GM12878 (cell line): ENCODE data around the gene MARCHF10. TPM values are rescaled to one million over a fixed set of nuclear protein-coding genes. Genes with fewer than 3 reads are reported as not detected.
"Not testable (repeated sequence)": the region's sequence is repeated elsewhere in the genome, so short reads cannot be mapped to it uniquely, and the experiment has no call there.

Experiments used
- ATAC-seq: fragments of 200-7000 bp; cut with Tn5 transposase; 3 replicates; pipeline ENCODE4 v1.9.1; 2020; ENCODE audit warnings: mild to moderate bottlenecking, moderate library complexity
- BruUV-seq: library from RNA; stranded (reverse); fragments of 400-500 nt; replicated peaks from 2 replicates; lab custom pipeline; 2021; lab: Mats Ljungman, UMichigan
- CTCF ChIA-PET: fragments of 300-600 bp; sonication (Branson Sonifier 250); formaldehyde crosslinking; extraction: SDS; loops from one replicate; lab custom pipeline; 2021; ENCODE audit warnings: inconsistent platforms; lab: Yijun Ruan, JAX
- POLR2A ChIA-PET: fragments of 350-600 bp; formaldehyde crosslinking; extraction: SDS; loops from one replicate; lab custom pipeline; 2021; ENCODE audit warnings: inconsistent platforms; lab: Charles Lee
- RAD21 ChIA-PET: fragments of 300-600 bp; sonication (Branson Sonifier 250); formaldehyde crosslinking; loops from one replicate; lab custom pipeline; 2023; ENCODE audit warnings: antibody characterized with exemption; ENCODE audit not compliant: unreplicated experiment; lab: Charles Lee
- SMC1A ChIA-PET: fragments of 300-600 bp; sonication (Branson Sonifier 250); formaldehyde crosslinking; loops from one replicate; lab custom pipeline; 2023; ENCODE audit not compliant: unreplicated experiment, uncharacterized antibody; lab: Charles Lee
- DNase-seq: peaks from one replicate; pipeline ENCODE4 v3.0.0-alpha.2; 2011; ENCODE audit warnings: low read depth, low spot score
- FAIRE-seq: peaks from 3 replicates; lab custom pipeline; 2011; peaks lifted over from hg19 to GRCh38; lab: Jason Lieb, UNC
- H2AFZ ChIP-seq: 2 replicates; pipeline ENCODE4 v1.6.0; 2011; ENCODE audit warnings: low read depth, low read length, control low read depth; ENCODE audit not compliant: control insufficient read depth
- H3K27ac ChIP-seq: 2 replicates; pipeline ENCODE4 v1.5.1; 2011; ENCODE audit warnings: control low read depth; ENCODE audit not compliant: control insufficient read depth, insufficient read depth
- H3K27me3 ChIP-seq, 2 experiments: replicated peaks in 1 of 2; 2 replicates each; pipeline versions ENCODE4 v1.6.0 to v1.6.1; 2011; ENCODE audit warnings: low read length in 1 of 2; ENCODE audit not compliant: control insufficient read depth in 2 of 2, insufficient read depth in 2 of 2
- H3K36me3 ChIP-seq, 2 experiments: 2 replicates each; pipeline ENCODE4 v1.5.1; 2011; ENCODE audit warnings: low read length in 1 of 2; ENCODE audit not compliant: control insufficient read depth in 2 of 2, insufficient read depth in 2 of 2
- H3K4me1 ChIP-seq: 2 replicates; pipeline ENCODE4 v1.6.1; 2011; ENCODE audit warnings: mild to moderate bottlenecking, low read length, moderate library complexity, mixed read lengths; ENCODE audit not compliant: control insufficient read depth, insufficient read depth
- H3K4me2 ChIP-seq: 2 replicates; pipeline ENCODE4 v1.6.0; 2011; ENCODE audit warnings: control low read depth; ENCODE audit not compliant: control insufficient read depth, insufficient read depth
- H3K4me3 ChIP-seq: fragments of 200-600 bp; sonication (generic); 2 replicates; pipeline ENCODE4 v1.5.1; 2016
- H3K79me2 ChIP-seq: 2 replicates; pipeline ENCODE4 v1.6.0; 2011; ENCODE audit warnings: low read length; ENCODE audit not compliant: control insufficient read depth, insufficient read depth
- H3K9ac ChIP-seq: 2 replicates; pipeline ENCODE4 v1.8.0; 2011; ENCODE audit warnings: low read length, control low read depth, mixed read lengths; ENCODE audit not compliant: control insufficient read depth, insufficient read depth
- H3K9me3 ChIP-seq: replicated peaks from 3 replicates; pipeline ENCODE4 v1.5.1; 2011; ENCODE audit warnings: mild to moderate bottlenecking, low read length; ENCODE audit not compliant: control insufficient read depth, insufficient read depth
- H4K20me1 ChIP-seq: 2 replicates; pipeline ENCODE4 v1.6.0; 2011; ENCODE audit not compliant: control insufficient read depth, insufficient read depth
- BCL11A ChIP-seq: IDR thresholded peaks from 2 replicates; pipeline ENCODE4 v1.6.1; 2011; ENCODE audit warnings: low read depth, low read length
- EGR1 ChIP-seq, 2 experiments: IDR thresholded peaks; 1 replicate in 1 of 2; 2 replicates in 1 of 2; pipeline ENCODE4 v1.6.1; 2011 to 2012; ENCODE audit warnings: low read depth in 2 of 2, low read length in 2 of 2, borderline replicate concordance in 1 of 2, mild to moderate bottlenecking in 1 of 2, moderate library complexity in 1 of 2
- HDAC6 ChIP-seq: fragments of 200-600 bp; sonication (generic); IDR thresholded peaks from one replicate; pipeline ENCODE4 v1.8.0; 2017; ENCODE audit warnings: antibody characterized with exemption; ENCODE audit not compliant: unreplicated experiment
- IKZF1 ChIP-seq: fragments of 450-650 bp; conservative IDR thresholded peaks from 2 replicates; pipeline ENCODE4 v1.6.1; 2017; ENCODE audit warnings: antibody characterized with exemption, mild to moderate bottlenecking
- JUNB ChIP-seq: IDR thresholded peaks from 2 replicates; pipeline ENCODE4 v1.6.1; 2016; ENCODE audit warnings: antibody characterized with exemption, mild to moderate bottlenecking
- POLR2AphosphoS2 ChIP-seq: IDR thresholded peaks from 2 replicates; pipeline ENCODE4 v1.6.1; 2011; ENCODE audit warnings: low read depth, mild to moderate bottlenecking, low read length, improper control_type of control experiment, moderate library complexity
- SMAD5 ChIP-seq: IDR thresholded peaks from 2 replicates; pipeline ENCODE4 v1.6.1; 2016; ENCODE audit warnings: antibody characterized with exemption, low read depth
- SPI1 ChIP-seq: IDR thresholded peaks from 2 replicates; pipeline ENCODE4 v1.6.1; 2011; ENCODE audit warnings: low read depth, mild to moderate bottlenecking, low read length, moderate library complexity, borderline replicate concordance; ENCODE audit not compliant: insufficient read depth
- WGBS: methylation state at CpG from one replicate; pipeline ENCODE4 v1.1.6; 2016; ENCODE audit warnings: low lambda C conversion rate; ENCODE audit not compliant: insufficient replicate concordance, insufficient coverage; ENCODE audit errors: missing lambda C conversion rate; 5-methylcytosine and 5-hydroxymethylcytosine counted together
- in situ Hi-C: fragments of 300-500 bp; cut with MboI; formaldehyde crosslinking; loops from 9 replicates; pipeline ENCODE4 v1.14.3; 2018; ENCODE audit warnings: mixed read lengths
- intact Hi-C: fragments of 100-400 bp; cut with micrococcal nuclease; formaldehyde crosslinking; loops from one replicate; pipeline ENCODE4 v1.14.2; 2022; ENCODE audit not compliant: unreplicated experiment
- polyA plus RNA-seq, 11 experiments: library from polyadenylated mRNA; depleted of rRNA in 4 of 11; unstranded in 6 of 11; stranded (reverse) in 5 of 11; fragments of >200 nt; fragmentation: Nextera tagmentation in 4 of 11; fragmentation: Illumina TruSeq in 1 of 11; extraction: Ambion mirVana in 4 of 11; extraction: Trizol in 1 of 11; gene quantifications; 1 replicate in 1 of 11; 2 replicates in 10 of 11; pipeline versions ENCODE4 v1.2.1 to v1.2.3, GENCODE V29; 2011 to 2016; ENCODE audit warnings: inconsistent platforms in 2 of 11, missing spikeins in 2 of 11, low read depth in 1 of 11
- total RNA-seq, 4 experiments: library from RNA; depleted of rRNA in 3 of 4; stranded (reverse); fragments of >200 nt in 3 of 4; fragmentation: Illumina TruSeq in 1 of 4; extraction: Trizol in 1 of 4; gene quantifications; 2 replicates each; pipeline versions ENCODE4 v1.2.1 to v1.2.3, GENCODE V29; 2013 to 2021
- TF ChIP-seq, protein P1 (sequence below): fragments of 450-650 bp; IDR thresholded peaks from 2 replicates; pipeline ENCODE4 v1.6.1; 2017; ENCODE audit warnings: low read depth, mild to moderate bottlenecking, moderate library complexity

Gene MARCHF10
- total and polyA plus RNA-seq, 10 of the 15 experiments (the other 5 are each of a cell fraction or from before 2014, with no cell fraction given): 0.11 to 0.24 TPM; not detected in 8

GRCh38 chr17:62847426-62847825, 39.3 kb upstream of the MARCHF10 start (continued):
- TF ChIP-seq, protein P1, sequence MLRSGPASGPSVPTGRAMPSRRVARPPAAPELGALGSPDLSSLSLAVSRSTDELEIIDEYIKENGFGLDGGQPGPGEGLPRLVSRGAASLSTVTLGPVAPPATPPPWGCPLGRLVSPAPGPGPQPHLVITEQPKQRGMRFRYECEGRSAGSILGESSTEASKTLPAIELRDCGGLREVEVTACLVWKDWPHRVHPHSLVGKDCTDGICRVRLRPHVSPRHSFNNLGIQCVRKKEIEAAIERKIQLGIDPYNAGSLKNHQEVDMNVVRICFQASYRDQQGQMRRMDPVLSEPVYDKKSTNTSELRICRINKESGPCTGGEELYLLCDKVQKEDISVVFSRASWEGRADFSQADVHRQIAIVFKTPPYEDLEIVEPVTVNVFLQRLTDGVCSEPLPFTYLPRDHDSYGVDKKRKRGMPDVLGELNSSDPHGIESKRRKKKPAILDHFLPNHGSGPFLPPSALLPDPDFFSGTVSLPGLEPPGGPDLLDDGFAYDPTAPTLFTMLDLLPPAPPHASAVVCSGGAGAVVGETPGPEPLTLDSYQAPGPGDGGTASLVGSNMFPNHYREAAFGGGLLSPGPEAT: no peak
- TF ChIP-seq IKZF1 (no peak), JUNB (no peak), EGR1 (IDR thresholded peaks at IDR 0.05; ENCODE audit: borderline replicate concordance in 1 of 2, low read depth in 2 of 2, low read length in 2 of 2) (no peak), HDAC6 (no peak), BCL11A (no peak)

DNA sequence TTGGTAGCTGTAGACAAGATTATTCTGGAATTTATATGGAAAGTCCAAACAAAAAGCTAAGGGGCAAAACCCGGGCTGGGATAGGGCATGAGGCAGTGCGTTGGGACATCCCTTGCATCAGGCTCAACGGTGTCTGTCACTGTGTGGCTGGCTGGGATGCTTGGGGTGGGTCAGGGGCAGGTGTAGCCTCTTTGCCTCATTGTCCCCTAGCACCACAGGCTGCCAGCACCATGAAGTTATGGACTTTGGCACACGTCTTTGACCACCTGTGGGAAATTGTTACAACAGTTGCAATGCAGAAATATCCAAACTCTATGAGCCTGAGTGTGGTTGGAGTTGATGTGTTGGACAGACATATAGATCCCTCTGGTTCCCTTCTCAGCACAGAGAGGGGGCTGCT, 32.8 kb upstream of the MARCHF10 start:
- no peak overlapping the region for H3K9ac ChIP-seq
- H3K4me3 ChIP-seq: no peak overlapping the region
- ATAC-seq (no peak), DNase-seq (no peak), FAIRE-seq (no peak)
- no peak for TF ChIP-seq SMAD5
- no peak for TF ChIP-seq POLR2AphosphoS2
- no peak for TF ChIP-seq BCL11A
- no peak for TF ChIP-seq SPI1
- intact Hi-C loops: no loop called here
- H3K9me3 ChIP-seq: no peaks in the 10 kb centered on the region
- H3K27me3 ChIP-seq: no peaks in the 10 kb centered on the region
- SMC1A ChIA-PET: no interaction called here
- WGBS: 0% methylated on average over 4 of the region's 4 CpGs
- no peak overlapping the region for H3K4me2 ChIP-seq
- POLR2A ChIA-PET: no interaction called here
- H3K27ac ChIP-seq: no peak overlapping the region
- RAD21 ChIA-PET: no interaction called here
- CTCF ChIA-PET: no interaction called here
- BruUV-seq: no TSS peak
- no peaks in the 10 kb centered on the region for H4K20me1 ChIP-seq
- H3K36me3 ChIP-seq: no peaks in the 10 kb centered on the region
- in situ Hi-C loops: no loop called here
- no peaks in the 10 kb centered on the region for H3K79me2 ChIP-seq
- no peaks in the 10 kb centered on the region for H3K4me1 ChIP-seq
- H2AFZ ChIP-seq: no peak overlapping the region

DNA sequence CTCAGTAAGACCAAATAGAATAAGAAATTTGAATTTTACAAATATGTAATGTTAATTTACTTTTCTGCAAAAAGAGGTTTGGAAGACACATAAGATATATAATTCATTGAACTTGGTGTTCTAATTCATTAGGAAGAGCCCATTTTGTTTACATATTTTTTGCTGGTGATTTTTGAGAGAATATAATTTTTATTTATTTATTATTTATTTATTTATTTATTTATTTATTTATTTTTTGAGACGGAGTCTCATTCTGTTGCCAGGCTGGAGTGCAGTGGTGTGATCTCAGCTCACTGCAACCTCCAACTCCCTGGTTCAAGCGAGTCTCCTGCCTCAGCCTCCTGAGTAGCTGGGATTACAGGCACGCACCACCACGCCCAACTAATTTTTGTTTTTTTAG, 25.7 kb upstream of the MARCHF10 start:
- DNase-seq, in situ Hi-C loops, intact Hi-C loops: not testable (repeated sequence)

More for the DNA sequence above, 25.7 kb upstream of the MARCHF10 start:
- CTCF ChIA-PET, H3K79me2 ChIP-seq, H3K4me2 ChIP-seq, H3K27me3 ChIP-seq, H3K4me3 ChIP-seq, H4K20me1 ChIP-seq, H3K36me3 ChIP-seq, H3K9ac ChIP-seq, FAIRE-seq, ATAC-seq, H3K9me3 ChIP-seq, SMC1A ChIA-PET, H3K27ac ChIP-seq, H2AFZ ChIP-seq, BruUV-seq, H3K4me1 ChIP-seq, RAD21 ChIA-PET, POLR2A ChIA-PET: not testable (repeated sequence)
- WGBS: 28% methylated on average over 4 of the region's 4 CpGs
